H9 (cell line): Measurements from ENCODE around the gene DSN1. TPM values are rescaled to one million over a fixed set of nuclear protein-coding genes. Genes with fewer than 3 reads are reported as not detected.

ENCODE experiments used
- DNase-seq: peaks from one replicate; pipeline ENCODE4 v3.0.0-alpha.2; 2017
- H2AFZ ChIP-seq: one replicate; pipeline ENCODE4 v1.6.1; 2013; ENCODE audit warnings: mild to moderate bottlenecking, low read length, control low read depth, moderate library complexity
- H2AK5ac ChIP-seq: 2 replicates; pipeline ENCODE4 v1.6.1; 2013; ENCODE audit warnings: low read length, control low read depth, mixed read lengths; ENCODE audit not compliant: insufficient read length
- H2BK120ac ChIP-seq: one replicate; pipeline ENCODE4 v1.6.1; 2013; ENCODE audit warnings: low read depth, mild to moderate bottlenecking, low read length, control low read depth, inconsistent platforms; ENCODE audit not compliant: poor library complexity, severe bottlenecking
- H2BK12ac ChIP-seq: 2 replicates; pipeline ENCODE4 v1.6.1; 2013; ENCODE audit warnings: low read length, control low read depth, mixed read lengths, low read depth; ENCODE audit not compliant: insufficient read length
- H2BK15ac ChIP-seq: 2 replicates; pipeline ENCODE4 v1.6.1; 2013; ENCODE audit warnings: low read depth, low read length, control low read depth
- H2BK20ac ChIP-seq: one replicate; pipeline ENCODE4 v1.6.1; 2013; ENCODE audit warnings: low read depth, mild to moderate bottlenecking, low read length, control low read depth, inconsistent platforms; ENCODE audit not compliant: poor library complexity, severe bottlenecking
- H2BK5ac ChIP-seq: 2 replicates; pipeline ENCODE4 v1.6.1; 2013; ENCODE audit warnings: low read length, control low read depth, mixed read lengths; ENCODE audit not compliant: insufficient read length
- H3K14ac ChIP-seq: 2 replicates; pipeline ENCODE4 v1.6.1; 2013; ENCODE audit warnings: low read length, control low read depth; ENCODE audit not compliant: insufficient read depth
- H3K18ac ChIP-seq: 2 replicates; pipeline ENCODE4 v1.6.1; 2013; ENCODE audit warnings: low read depth, mild to moderate bottlenecking, mixed read lengths, low read length, control low read depth; ENCODE audit not compliant: insufficient read length
- H3K23ac ChIP-seq: 2 replicates; pipeline ENCODE4 v1.6.1; 2013; ENCODE audit warnings: low read length, control low read depth, mixed read lengths, low read depth; ENCODE audit not compliant: insufficient read length
- H3K23me2 ChIP-seq: 2 replicates; pipeline ENCODE4 v1.6.1; 2013; ENCODE audit warnings: low read depth, mild to moderate bottlenecking, mixed read lengths, low read length, control low read depth; ENCODE audit not compliant: insufficient read length, poor library complexity, severe bottlenecking
- H3K27ac ChIP-seq: 2 replicates; pipeline ENCODE4 v1.5.1; 2013; ENCODE audit warnings: low read length, control low read depth, mixed read lengths, low read depth; ENCODE audit not compliant: insufficient read length
- H3K27me3 ChIP-seq: 2 replicates; pipeline ENCODE4 v1.6.1; 2013; ENCODE audit warnings: low read length, control low read depth, inconsistent platforms; ENCODE audit not compliant: insufficient read depth
- H3K4ac ChIP-seq: 2 replicates; pipeline ENCODE4 v1.6.1; 2013; ENCODE audit warnings: low read depth, mild to moderate bottlenecking, control low read depth, inconsistent platforms, low read length, moderate library complexity
- H3K4me1 ChIP-seq: 2 replicates; pipeline ENCODE4 v1.6.1; 2013; ENCODE audit warnings: low read length, control low read depth, inconsistent platforms; ENCODE audit not compliant: insufficient read depth
- H3K4me2 ChIP-seq: 2 replicates; pipeline ENCODE4 v1.6.1; 2013; ENCODE audit warnings: low read length, control low read depth, mixed read lengths; ENCODE audit not compliant: insufficient read length, insufficient read depth
- H3K56ac ChIP-seq: 2 replicates; pipeline ENCODE4 v1.6.1; 2013; ENCODE audit warnings: low read depth, mild to moderate bottlenecking, mixed read lengths, low read length, control low read depth; ENCODE audit not compliant: insufficient read length
- H3K79me1 ChIP-seq: 2 replicates; pipeline ENCODE4 v1.6.1; 2013; ENCODE audit warnings: low read depth, mild to moderate bottlenecking, moderate library complexity, low read length, control low read depth, inconsistent platforms; ENCODE audit not compliant: insufficient read depth, poor library complexity, severe bottlenecking
- H3K79me2 ChIP-seq: 2 replicates; pipeline ENCODE4 v1.6.1; 2013; ENCODE audit warnings: low read length, control low read depth, inconsistent platforms; ENCODE audit not compliant: insufficient read depth
- H3K9ac ChIP-seq: 2 replicates; pipeline ENCODE4 v1.6.1; 2013; ENCODE audit warnings: low read length, control low read depth, mixed read lengths; ENCODE audit not compliant: insufficient read length; ENCODE audit errors: extremely low read depth
- H3K9me3 ChIP-seq: one replicate; pipeline ENCODE4 v1.6.1; 2013; ENCODE audit warnings: low read depth, low read length, inconsistent platforms; ENCODE audit not compliant: control insufficient read depth
- H3T11ph ChIP-seq: one replicate; pipeline ENCODE4 v1.6.1; 2013; ENCODE audit warnings: mild to moderate bottlenecking, low read length, control low read depth, inconsistent platforms
- H4K20me1 ChIP-seq: one replicate; pipeline ENCODE4 v1.6.1; 2013; ENCODE audit not compliant: control insufficient read depth, insufficient read length, insufficient read depth
- H4K5ac ChIP-seq: 2 replicates; pipeline ENCODE4 v1.6.1; 2013; ENCODE audit warnings: low read depth, mild to moderate bottlenecking, mixed read lengths, low read length, control low read depth; ENCODE audit not compliant: insufficient read length
- H4K8ac ChIP-seq: replicated peaks from 2 replicates; pipeline ENCODE4 v1.6.1; 2013; ENCODE audit warnings: low read length, control low read depth, mixed read lengths, low read depth; ENCODE audit not compliant: insufficient read length
- H4K91ac ChIP-seq: 2 replicates; pipeline ENCODE4 v1.6.1; 2013; ENCODE audit warnings: low read depth, mild to moderate bottlenecking, moderate library complexity, mixed read lengths, low read length, control low read depth; ENCODE audit not compliant: insufficient read length
- H3K27ac Mint-ChIP-seq, 3 experiments: 2 replicates in 2 of 3; 3 replicates in 1 of 3; pipeline ENCODE4 v1.8.0; 2020 to 2021; ENCODE audit warnings: mixed read lengths in 3 of 3, mild to moderate bottlenecking in 1 of 3, moderate library complexity in 1 of 3
- H3K27me3 Mint-ChIP-seq: 2 replicates; pipeline ENCODE4 v1.8.0; 2021; ENCODE audit warnings: low read depth, mild to moderate bottlenecking, moderate library complexity, mixed read lengths
- H3K36me3 Mint-ChIP-seq, 3 experiments: 2 replicates in 2 of 3; 3 replicates in 1 of 3; pipeline ENCODE4 v1.8.0; 2020 to 2021; ENCODE audit warnings: low read depth in 3 of 3, mixed read lengths in 3 of 3; ENCODE audit not compliant: insufficient read depth in 1 of 3
- H3K4me1 Mint-ChIP-seq, 2 experiments: 2 replicates each; pipeline ENCODE4 v1.8.0; 2020; ENCODE audit warnings: mixed read lengths in 2 of 2
- H3K4me3 Mint-ChIP-seq, 2 experiments: 2 replicates in 1 of 2; 3 replicates in 1 of 2; pipeline ENCODE4 v1.8.0; 2020 to 2021; ENCODE audit warnings: mild to moderate bottlenecking in 2 of 2, mixed read lengths in 2 of 2, moderate library complexity in 1 of 2
- H3K9me3 Mint-ChIP-seq, 2 experiments: 2 replicates in 1 of 2; 3 replicates in 1 of 2; pipeline ENCODE4 v1.8.0; 2020; ENCODE audit warnings: mild to moderate bottlenecking in 2 of 2, mixed read lengths in 2 of 2, moderate library complexity in 1 of 2
- CTCF ChIP-seq: fragments of 200-600 bp; sonication (generic); conservative IDR thresholded peaks from 3 replicates; pipeline ENCODE4 v1.8.0; 2021; ENCODE audit warnings: antibody characterized with exemption, mild to moderate bottlenecking
- WGBS: extraction: QIAGEN DNeasy Blood & Tissue Kit; methylation state at CpG from one replicate; pipeline ENCODE4 v1.1.7; 2013; ENCODE audit warnings: missing lambda C conversion rate, low lambda C conversion rate, mixed read lengths; ENCODE audit not compliant: insufficient read length; ENCODE audit errors: extremely low coverage; 5-methylcytosine and 5-hydroxymethylcytosine counted together
- total RNA-seq: library from RNA; stranded (reverse); gene quantifications from 2 replicates; pipeline ENCODE4 v1.2.1, GENCODE V29; 2021

DSN1 gene
- total RNA-seq, 1 experiment from 2014 or later = 22.8 TPM

- no peak overlapping the region for H3T11ph ChIP-seq
- H3K79me2 ChIP-seq = no peaks in the 10 kb centered on the region
- no peak overlapping the region for H3K27ac ChIP-seq
- H2BK20ac ChIP-seq = no peak overlapping the region
- no peak overlapping the region for H2AFZ ChIP-seq
- H3K9me3 Mint-ChIP-seq = no peaks in the 10 kb centered on the region
- no peak overlapping the region for H3K14ac ChIP-seq
- H3K27me3 ChIP-seq = no peaks in the 10 kb centered on the region
- H2AK5ac ChIP-seq = no peak overlapping the region
- H3K23ac ChIP-seq = no peak overlapping the region
- no peak for DNase-seq
- no peak overlapping the region for H4K5ac ChIP-seq
- TF ChIP-seq CTCF = no peak
- H4K8ac ChIP-seq = no peak overlapping the region
- H3K4me2 ChIP-seq = no peak overlapping the region
- no peak overlapping the region for H2BK12ac ChIP-seq
- no peaks in the 10 kb centered on the region for H3K23me2 ChIP-seq
- H3K56ac ChIP-seq = no peak overlapping the region
- no peaks in the 10 kb centered on the region for H4K20me1 ChIP-seq
- no peaks in the 10 kb centered on the region for H3K4me1 ChIP-seq
- WGBS = no CpG with 5 or more reads among the region's 3 CpGs
- H3K9me3 ChIP-seq = no peaks in the 10 kb centered on the region
- H2BK120ac ChIP-seq = no peak overlapping the region
- no peaks in the 10 kb centered on the region; a peak in 1 of 4 replicates for H3K4me1 Mint-ChIP-seq
- no peak overlapping the region for H2BK5ac ChIP-seq
- no peak overlapping the region for H3K4me3 Mint-ChIP-seq
- H3K36me3 Mint-ChIP-seq = peaks cover 0 to 4% (median under 1%) of the 10 kb centered on the region in 3 experiments; a peak in 1 of 7 replicates
- no peaks in the 10 kb centered on the region for H3K79me1 ChIP-seq
- H3K4ac ChIP-seq = no peak overlapping the region
- H3K27me3 Mint-ChIP-seq = no peaks in the 10 kb centered on the region; the same call in 1 of the 2 replicates
- H3K27ac Mint-ChIP-seq = no peak overlapping the region
- no peak overlapping the region for H4K91ac ChIP-seq
- H2BK15ac ChIP-seq = no peak overlapping the region
- H3K18ac ChIP-seq = no peak overlapping the region
- no peak overlapping the region for H3K9ac ChIP-seq
These were observed 53.1 kb downstream of the DSN1 start for GRCh38 chr20:36720510-36720909.
